Activated naive CD4-positive, alpha-beta T cell treated with Interleukin-2 at 50 U/mL for 16 hours (primary cell): ENCODE data around the gene SLC12A7.
A peak's percentile ranks its signal among the peaks of the same experiment; 100 is the strongest.

Experiments used
- DNase-seq: peaks from one replicate; pipeline ENCODE4 v3.0.0-alpha.2; 2020

The SLC12A7 gene

GRCh38 chr5:1124205-1125029, 12.6 kb upstream of the SLC12A7 start:
- no peak for DNase-seq

DNA sequence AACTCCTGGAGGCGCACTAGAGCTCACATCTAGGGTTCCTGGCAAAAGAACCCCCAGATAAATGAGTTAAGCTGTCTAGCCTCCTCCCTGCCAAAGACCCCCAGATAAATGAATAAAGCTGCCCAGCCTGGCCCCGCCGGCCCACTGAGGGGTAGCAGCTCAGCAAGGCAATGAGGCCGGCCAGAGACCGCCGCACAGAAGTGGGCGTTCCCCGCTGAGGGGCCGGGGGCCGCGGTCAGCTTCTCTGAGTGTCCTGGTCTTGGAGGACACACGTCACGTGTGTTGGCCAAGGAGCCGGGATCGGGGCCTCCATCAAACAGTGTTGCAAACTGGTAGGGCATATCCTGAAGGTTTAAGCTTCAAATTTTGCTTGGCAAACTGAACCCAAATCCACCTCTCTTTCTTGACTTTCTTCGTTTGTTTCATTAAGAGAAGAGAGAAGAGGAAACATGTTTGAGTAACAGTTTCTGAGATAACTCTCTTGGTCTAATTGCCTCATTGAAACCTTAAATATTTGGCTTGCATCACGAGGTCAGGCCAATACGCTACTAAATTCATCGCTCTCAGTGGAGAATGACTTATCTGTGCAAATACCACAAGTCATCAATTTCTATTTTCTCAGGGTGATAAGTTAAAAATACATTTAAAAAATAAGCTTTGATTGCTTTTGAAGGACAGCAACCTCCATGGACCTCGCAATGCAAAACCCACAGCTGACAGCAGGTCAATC, 11.7 kb upstream of the SLC12A7 start:
- no peak for DNase-seq

- DNase-seq, result no peak
Measured at GRCh38 chr5:1122511-1123294, 10.8 kb upstream of the SLC12A7 start.

GRCh38 chr5:1121891-1122290, 10.0 kb upstream of the SLC12A7 start:
- DNase-seq, result no peak

GRCh38 chr5:1121044-1121443, 9.2 kb upstream of the SLC12A7 start:
- DNase-seq, result no peak

DNA sequence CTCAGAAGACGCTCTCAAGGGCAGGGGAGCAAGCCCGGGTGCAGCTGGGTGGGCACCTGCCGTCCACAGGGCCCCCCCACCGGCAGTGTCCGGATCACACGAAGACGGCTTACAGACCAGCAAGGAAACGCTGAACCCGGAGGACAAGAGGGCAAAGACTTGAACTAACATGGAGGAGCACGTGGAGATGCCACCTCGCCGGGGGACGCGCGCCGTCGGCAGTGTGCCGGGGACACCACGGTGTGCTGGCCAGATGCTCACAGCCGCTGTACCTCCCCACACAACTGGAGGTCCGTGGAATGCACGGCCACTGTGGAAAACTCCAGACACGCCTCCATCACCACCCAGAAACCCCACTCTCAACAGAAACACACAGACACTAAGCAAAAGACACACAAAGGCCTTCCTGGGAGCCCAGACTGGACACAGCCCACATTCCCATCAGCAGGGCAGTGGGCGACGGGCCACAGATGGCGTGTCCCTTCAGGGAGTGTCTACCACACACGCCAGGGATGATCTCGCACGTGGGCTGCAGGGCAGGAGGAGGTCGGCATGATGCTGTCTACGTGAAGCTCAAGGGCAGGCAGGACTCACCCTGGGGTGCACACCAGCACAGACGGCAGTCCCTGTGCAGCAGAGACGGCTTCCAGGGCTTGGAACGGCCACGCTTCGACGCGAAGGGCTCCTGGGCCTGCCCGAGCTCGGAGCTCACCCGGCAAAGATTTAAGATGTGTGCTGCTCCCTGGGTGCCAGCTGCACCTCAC, 8.6 kb upstream of the SLC12A7 start:
- DNase-seq, result no peak

DNA sequence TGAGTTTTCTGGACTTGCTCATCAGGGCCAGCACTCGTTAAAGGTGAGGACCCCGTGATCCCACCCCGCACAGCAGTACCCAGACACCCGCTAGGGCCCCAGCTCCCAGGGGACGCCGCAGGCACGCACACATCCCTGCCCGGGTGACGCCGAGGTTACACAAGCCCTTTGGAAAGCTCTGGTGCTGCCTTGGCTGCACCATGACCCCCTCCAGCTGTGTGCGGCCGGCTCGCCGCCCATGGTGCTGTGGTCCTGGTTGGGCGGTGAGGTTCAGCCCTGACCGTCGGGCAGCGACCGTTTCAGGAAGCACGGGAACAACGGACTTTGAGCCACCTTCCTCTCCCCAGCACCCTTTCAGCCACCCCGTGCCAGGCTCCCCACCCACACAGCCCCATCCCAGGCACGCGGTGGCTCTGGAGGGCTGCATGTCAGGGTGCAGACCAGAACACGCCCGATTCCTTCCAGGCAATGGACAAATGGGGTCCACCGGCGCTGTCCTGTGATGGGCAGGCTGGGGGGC, 7.5 kb upstream of the SLC12A7 start:
- DNase-seq, result no peak

GRCh38 chr5:1118738-1119137, 6.9 kb upstream of the SLC12A7 start:
- no peak for DNase-seq

GRCh38 chr5:1118231-1118698, 6.4 kb upstream of the SLC12A7 start:
- DNase-seq, result no peak

DNA sequence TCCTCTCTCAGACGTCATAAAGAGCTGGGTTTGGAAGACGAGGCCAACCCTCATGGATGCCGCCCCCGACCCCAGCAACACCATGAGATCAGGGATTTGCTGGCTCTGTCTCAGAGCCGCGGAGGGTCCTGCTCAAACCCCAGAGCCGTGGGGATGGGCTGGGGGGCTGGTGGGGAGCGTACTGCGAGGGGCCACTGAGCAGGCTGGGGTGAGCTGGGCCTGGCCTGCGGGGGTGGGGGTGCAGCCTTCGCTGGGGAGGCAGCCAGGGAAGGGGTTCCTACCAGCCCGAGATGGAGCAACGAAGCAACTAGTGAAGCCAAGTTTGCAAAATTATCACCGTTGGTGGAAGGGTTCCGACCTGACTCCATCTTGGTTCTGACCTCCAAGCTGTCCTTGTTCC, 5.1 kb upstream of the SLC12A7 start:
- no peak for DNase-seq

DNA sequence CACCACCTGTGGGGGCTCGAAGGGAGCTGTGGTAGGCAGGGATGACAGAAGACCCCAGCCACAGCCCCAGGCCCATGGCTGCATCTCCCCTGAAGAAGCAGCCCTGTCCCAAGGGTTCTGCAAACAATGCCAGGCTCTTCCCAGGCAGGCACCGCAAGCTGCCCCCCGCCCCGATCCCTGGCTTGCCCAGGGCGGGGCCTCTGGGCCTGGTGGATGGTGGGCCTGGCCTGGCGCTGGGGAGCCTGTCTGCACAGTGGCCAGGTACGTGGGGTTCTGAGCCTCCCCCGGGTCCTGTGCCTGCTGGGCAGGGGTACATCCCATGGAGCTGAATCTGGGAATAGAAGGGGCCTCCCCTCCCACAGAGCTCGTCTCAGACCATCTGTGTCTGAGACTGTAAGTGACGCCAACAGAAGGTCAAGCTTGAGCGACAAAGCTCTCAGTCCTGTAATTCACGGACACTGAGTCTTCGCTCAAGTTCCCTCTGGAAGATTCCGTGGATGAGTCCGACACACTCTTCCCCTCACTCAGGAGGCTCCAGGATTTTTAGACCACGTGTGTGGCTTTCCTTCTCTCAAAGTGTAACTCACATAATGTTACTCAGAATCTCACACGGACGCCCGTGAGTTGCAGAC, 4.4 kb upstream of the SLC12A7 start:
- no peak for DNase-seq

DNA sequence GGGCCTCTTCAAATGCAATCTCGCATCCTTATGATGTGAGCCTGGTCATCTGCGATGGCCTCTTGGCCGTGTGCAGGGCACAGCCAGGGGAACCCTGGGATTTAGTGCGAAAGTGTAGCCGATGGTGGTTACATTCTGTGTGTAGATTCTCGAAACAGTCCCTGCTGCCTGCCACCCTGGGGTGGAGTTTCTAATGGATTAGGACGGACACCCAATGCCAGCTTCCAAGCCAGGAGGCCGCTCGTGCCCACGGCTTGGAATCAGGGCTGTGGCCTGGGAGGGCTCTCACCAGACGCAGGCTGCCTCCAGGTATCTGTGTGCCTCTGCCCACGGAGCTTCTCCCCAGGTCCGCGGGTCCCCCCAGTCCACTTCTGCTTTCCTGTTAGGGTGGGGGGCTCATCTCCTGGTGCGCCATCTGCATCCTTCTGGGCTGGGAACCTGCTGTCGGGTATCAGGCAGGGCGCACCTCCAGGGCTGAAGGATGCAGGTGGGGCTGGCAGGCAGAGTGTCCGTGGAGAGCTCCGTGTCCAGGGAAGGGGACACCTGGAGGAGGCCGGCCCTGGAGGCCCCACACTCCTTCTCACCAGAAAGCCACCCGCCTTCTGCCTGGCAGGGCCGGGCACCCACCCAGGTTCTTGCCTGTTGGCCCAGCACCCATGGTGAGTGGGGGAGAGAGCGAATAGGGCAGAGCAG, 3.4 kb upstream of the SLC12A7 start:
- DNase-seq, result no peak

- DNase-seq, result no peak
Measured at GRCh38 chr5:1113805-1114586, 2.1 kb upstream of the SLC12A7 start.

DNA sequence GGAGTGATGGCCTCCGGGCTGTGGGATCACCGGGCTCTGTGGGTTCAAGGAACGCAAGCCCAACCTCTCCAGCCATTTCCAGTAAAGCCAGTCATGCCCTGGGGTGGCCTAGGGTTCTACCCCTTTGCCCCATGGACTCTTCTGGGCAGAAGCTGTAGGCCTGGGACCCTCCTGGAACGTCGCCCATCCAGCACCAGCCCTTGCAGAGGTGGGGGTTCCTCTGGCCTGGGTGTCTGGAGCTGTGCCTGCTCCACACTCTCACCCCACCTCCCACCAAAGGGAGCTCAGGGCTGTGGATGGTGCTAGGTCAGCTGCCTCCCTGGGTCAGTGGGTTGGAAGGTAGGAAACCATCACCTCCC, 1.4 kb upstream of the SLC12A7 start:
- DNase-seq, result no peak

DNA sequence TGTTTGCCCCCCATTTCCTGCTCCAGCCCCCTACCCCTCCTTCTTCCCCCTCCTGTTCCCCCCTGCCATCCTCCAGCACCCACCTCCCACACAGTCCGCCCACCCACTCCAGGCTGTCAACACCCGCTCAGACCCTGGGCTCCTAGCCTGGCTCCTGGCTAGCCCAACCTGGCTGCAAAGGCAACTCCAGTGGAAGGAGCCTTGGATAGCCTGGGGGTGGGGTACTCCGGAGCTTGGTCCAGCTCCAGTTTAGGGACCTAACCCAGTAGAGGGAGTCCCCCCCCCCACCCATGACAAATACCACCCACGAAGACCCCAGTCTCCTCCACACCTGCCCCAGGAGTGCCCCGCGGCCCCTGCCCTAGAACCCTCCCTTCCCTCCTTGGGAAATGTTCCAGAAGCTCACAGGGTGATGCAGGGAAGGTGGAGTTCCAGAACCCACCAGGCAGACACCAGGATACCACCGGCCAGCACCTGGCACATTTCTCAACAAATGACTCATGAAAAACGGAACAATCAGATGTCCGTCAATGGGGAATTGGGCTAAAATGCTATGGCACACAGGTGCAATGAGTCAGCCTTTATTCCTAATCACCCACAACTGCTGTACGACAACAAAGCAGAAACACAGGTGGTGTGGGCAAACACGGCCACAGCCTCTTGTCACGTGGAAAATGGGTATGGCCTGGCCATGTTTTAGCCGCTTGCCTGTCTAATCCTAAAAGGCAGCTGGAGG, 901 bp upstream of the SLC12A7 start:
- DNase-seq, result no peak

GRCh38 chr5:1111241-1111726, 579 bp downstream of the SLC12A7 start:
- peak; percentile 12 for DNase-seq

GRCh38 chr5:1110307-1111240, 1.3 kb downstream of the SLC12A7 start:
- DNase-seq, result no peak

DNA sequence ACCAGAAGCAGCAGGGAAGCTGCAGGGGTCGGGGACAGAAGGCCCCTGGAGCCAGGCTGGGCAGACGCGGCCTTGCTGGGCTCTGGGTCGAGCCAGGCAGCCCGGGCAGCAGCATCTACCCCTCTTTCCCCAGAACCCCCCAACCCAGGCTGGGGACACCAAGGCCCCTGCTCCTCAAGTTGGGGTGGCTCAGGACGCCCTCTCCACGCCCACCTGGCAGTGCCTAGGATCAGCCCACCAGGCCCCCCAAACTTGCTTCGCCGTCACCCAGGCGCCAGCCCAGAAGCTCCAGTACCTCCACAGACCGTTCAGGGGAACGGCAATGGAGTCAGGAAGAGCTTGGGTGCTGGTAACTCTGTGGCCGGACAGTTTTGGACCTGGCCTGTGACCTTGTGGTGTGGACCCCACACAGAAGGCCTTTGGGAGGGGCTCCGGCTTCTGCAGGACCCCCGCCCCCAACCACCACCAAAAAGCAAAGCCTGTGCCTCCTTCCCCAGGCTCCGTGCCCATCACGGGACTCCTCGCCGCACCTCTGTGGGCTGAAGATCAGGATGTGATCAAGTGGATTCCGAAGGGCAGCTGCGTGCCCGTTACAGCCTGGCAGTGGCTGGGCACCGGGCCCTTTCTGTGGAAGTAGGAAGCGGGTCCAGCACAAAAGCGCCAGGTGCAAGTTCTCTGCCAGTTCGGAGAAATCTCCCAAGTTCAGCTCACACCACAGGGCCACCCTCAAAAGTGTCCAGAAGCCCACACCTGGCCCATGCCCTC, 2.1 kb downstream of the SLC12A7 start:
- DNase-seq, result no peak
